Karpas-422 (cell line): ENCODE measurements around the gene PROSER2. TPM values are rescaled to one million over a fixed set of nuclear protein-coding genes. Genes with fewer than 3 reads are reported as not detected.

Experiments used
- DNase-seq: peaks from one replicate; pipeline ENCODE4 v3.0.0-alpha.2; 2015
- H2AFZ ChIP-seq: fragments of 200-600 bp; sonication (generic); 2 replicates; pipeline ENCODE4 v1.6.1; 2014; ENCODE audit warnings: antibody characterized with exemption, low read length, mixed read lengths
- H3K27ac ChIP-seq: fragments of 200-600 bp; sonication (generic); 2 replicates; pipeline ENCODE4 v1.5.1; 2014; ENCODE audit warnings: mild to moderate bottlenecking, low read length, moderate library complexity
- H3K27me3 ChIP-seq: fragments of 200-600 bp; sonication (generic); 2 replicates; pipeline ENCODE4 v1.6.1; 2014; ENCODE audit warnings: low read length, mixed read lengths
- H3K36me3 ChIP-seq: fragments of 200-600 bp; sonication (generic); 2 replicates; pipeline ENCODE4 v1.6.1; 2014; ENCODE audit warnings: low read length, mixed read lengths; ENCODE audit not compliant: insufficient read depth
- H3K4me1 ChIP-seq: fragments of 200-600 bp; sonication (generic); 2 replicates; pipeline ENCODE4 v1.6.1; 2014; ENCODE audit warnings: mild to moderate bottlenecking, low read length, mixed read lengths
- H3K4me2 ChIP-seq: fragments of 200-600 bp; sonication (generic); 2 replicates; pipeline ENCODE4 v1.6.1; 2014; ENCODE audit warnings: low read length, low read depth, mild to moderate bottlenecking; ENCODE audit not compliant: poor library complexity, severe bottlenecking
- H3K4me3 ChIP-seq: fragments of 200-600 bp; sonication (generic); 2 replicates; pipeline ENCODE4 v1.5.1; 2014; ENCODE audit warnings: mild to moderate bottlenecking, antibody characterized with exemption, low read length, mixed read lengths
- H3K79me2 ChIP-seq: fragments of 200-600 bp; sonication (generic); 2 replicates; pipeline ENCODE4 v1.6.1; 2014; ENCODE audit warnings: mild to moderate bottlenecking, low read length, mixed read lengths
- H3K9ac ChIP-seq: fragments of 200-600 bp; sonication (generic); 2 replicates; pipeline ENCODE4 v1.6.0; 2014; ENCODE audit warnings: low read length
- H3K9me2 ChIP-seq: fragments of 200-600 bp; sonication (generic), shearing (Covaris generic); replicated peaks from 2 replicates; pipeline ENCODE4 v1.6.0; 2014; ENCODE audit warnings: mild to moderate bottlenecking, low read length, moderate library complexity; ENCODE audit not compliant: insufficient read depth
- H3K9me3 ChIP-seq: fragments of 300-700, 200-600 bp; sonication (generic); 2 replicates; pipeline ENCODE4 v1.6.1; 2014; ENCODE audit warnings: low read length, mixed read lengths
- H4K20me1 ChIP-seq: fragments of 200-600 bp; sonication (generic); 2 replicates; pipeline ENCODE4 v1.6.1; 2014; ENCODE audit warnings: mild to moderate bottlenecking, antibody characterized with exemption, low read length, low read depth; ENCODE audit not compliant: insufficient read depth
- total RNA-seq: library from RNA; depleted of rRNA; stranded (reverse); fragments of >200 nt; shearing (Covaris generic); gene quantifications from 2 replicates; pipeline ENCODE4 v1.2.3, GENCODE V29; 2014; ENCODE audit warnings: low replicate concordance

The PROSER2 gene
- total RNA-seq, 1 experiment from 2014 or later: not detected

DNA sequence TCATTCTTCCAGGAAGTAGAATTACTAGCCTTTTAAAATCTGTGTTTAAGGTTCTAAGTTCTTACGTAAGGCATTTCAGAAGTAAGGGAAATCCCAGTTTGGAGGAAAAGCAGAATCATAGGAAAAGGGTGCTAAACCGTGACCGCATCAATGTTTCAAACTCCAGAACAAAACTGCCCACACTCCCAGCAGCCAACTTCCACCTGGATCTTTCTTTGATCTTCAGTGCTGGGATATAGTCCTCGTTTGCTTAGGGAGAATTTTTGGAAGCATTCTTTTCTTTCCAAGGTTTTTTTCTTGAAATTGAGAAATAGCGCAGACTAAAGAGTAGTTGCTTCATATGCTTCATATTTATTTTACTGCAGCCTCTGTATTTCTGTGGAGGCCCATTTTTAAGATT lies 8.9 kb downstream of the PROSER2 start:
- Histone ChIP-seq H3K4me3 (no peak overlapping the region), H3K9ac (no peak overlapping the region), H3K36me3 (no peaks in the 10 kb centered on the region), H4K20me1 (no peaks in the 10 kb centered on the region), H3K9me2 (no peaks in the 10 kb centered on the region), H3K9me3 (no peaks in the 10 kb centered on the region), H3K4me2 (no peak overlapping the region), H3K27me3 (no peaks in the 10 kb centered on the region), H3K27ac (no peak overlapping the region), H2AFZ (no peak overlapping the region), H3K79me2 (no peaks in the 10 kb centered on the region), H3K4me1 (peaks cover 12% of the 10 kb centered on the region)
- DNase-seq: no peak

DNA sequence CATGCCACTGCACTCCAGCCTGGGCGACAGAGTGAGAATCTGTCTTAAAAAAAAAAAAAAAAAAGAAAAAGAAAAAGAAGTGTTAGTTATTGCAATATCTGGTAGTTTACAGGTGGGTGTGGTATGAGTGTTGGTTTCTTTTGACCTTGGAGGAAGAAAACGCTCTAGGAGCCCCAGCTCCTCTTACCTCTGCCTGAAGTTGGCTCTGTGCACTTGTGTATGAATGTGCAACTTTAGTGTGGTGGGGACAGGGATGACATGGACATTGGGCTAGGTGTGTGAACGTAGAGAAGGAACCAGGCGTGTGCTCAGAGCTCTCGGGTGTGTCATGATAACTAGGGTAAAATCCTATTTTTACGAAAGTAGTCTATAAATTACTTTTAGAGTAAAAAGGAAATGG lies 11.9 kb downstream of the PROSER2 start:
- Histone ChIP-seq H3K4me1 (peaks cover 12% of the 10 kb centered on the region), H3K27me3 (no peaks in the 10 kb centered on the region), H3K4me2 (no peak overlapping the region), H3K9me3 (no peaks in the 10 kb centered on the region), H4K20me1 (no peaks in the 10 kb centered on the region), H3K9ac (no peak overlapping the region), H3K36me3 (no peaks in the 10 kb centered on the region), H3K4me3 (no peak overlapping the region), H3K27ac (no peak overlapping the region), H3K79me2 (no peaks in the 10 kb centered on the region), H2AFZ (no peak overlapping the region), H3K9me2 (no peaks in the 10 kb centered on the region)
- DNase-seq: no peak

DNA sequence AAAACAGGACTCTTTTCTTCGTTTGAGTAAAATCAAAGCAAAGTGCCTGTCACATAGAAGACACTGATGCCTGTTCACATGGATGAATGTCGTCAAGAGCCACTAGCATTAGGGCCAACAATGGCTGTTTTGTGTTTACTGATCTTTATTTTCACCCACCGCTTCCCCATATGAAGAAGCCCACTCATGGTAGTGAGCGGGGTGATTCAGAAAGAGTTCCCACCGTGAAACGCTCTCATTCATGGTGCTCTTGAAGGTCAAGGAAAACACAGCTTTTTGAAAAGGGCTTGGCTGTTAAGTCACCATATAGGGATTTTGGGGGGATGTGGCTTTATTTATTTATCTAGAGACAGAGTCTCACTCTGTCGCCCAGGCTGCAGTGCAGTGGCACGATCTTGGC lies 12.5 kb downstream of the PROSER2 start:
- no peaks in the 10 kb centered on the region for H3K36me3 ChIP-seq
- no peak overlapping the region for H3K9ac ChIP-seq
- no peak for DNase-seq
- no peak overlapping the region for H3K4me3 ChIP-seq
- no peaks in the 10 kb centered on the region for H3K9me3 ChIP-seq
- H3K9me2 ChIP-seq: no peaks in the 10 kb centered on the region
- H3K4me2 ChIP-seq: no peak overlapping the region
- H3K27me3 ChIP-seq: no peaks in the 10 kb centered on the region
- no peaks in the 10 kb centered on the region for H3K79me2 ChIP-seq
- H3K27ac ChIP-seq: no peak overlapping the region
- peaks cover 10% of the 10 kb centered on the region for H3K4me1 ChIP-seq
- no peaks in the 10 kb centered on the region for H4K20me1 ChIP-seq
- no peak overlapping the region for H2AFZ ChIP-seq

DNA sequence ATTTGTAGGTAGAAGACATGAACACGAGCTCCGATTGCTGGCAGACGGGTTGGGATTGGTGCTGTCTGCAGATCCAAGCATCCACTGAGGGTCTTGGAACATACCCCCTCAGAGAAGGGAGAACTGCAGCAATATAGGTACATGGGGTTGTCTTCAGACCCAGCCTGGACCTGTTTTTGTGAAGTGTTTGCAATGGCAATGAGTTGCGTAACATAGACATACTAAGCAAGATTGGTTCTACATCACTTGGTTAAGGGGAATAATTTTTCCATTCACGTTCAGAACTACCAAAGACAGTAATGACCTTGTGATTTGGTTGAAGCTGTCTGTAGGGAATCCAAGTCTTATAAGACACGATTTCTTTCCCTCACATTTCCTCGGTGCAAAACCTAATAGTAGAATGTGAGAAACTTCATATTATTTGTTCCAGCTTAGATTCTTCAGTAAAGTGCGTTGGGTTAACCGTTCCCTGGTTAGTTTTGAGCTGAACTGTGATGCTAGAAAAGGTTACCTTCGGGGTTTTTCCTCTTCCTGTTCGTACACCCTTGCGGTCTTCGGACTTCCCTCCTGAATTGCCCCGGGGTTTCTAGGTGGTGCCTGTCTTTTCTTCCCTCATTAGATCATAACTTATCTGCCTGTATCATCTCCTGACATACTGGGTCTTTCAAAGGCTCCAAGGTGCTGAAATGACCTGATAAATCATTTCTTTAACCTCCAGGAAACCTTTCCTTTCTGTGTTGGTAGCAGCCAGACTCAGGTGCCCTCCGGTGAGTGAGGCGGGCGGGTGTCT lies 14.4 kb downstream of the PROSER2 start:
- Histone ChIP-seq H3K4me1 (no peaks in the 10 kb centered on the region), H3K4me3 (no peak overlapping the region), H2AFZ (no peak overlapping the region), H4K20me1 (no peaks in the 10 kb centered on the region), H3K4me2 (no peak overlapping the region), H3K9me3 (no peaks in the 10 kb centered on the region), H3K79me2 (no peaks in the 10 kb centered on the region), H3K36me3 (no peaks in the 10 kb centered on the region), H3K27me3 (no peaks in the 10 kb centered on the region), H3K9ac (no peak overlapping the region), H3K9me2 (no peaks in the 10 kb centered on the region), H3K27ac (no peak overlapping the region)
- no peak for DNase-seq

DNA sequence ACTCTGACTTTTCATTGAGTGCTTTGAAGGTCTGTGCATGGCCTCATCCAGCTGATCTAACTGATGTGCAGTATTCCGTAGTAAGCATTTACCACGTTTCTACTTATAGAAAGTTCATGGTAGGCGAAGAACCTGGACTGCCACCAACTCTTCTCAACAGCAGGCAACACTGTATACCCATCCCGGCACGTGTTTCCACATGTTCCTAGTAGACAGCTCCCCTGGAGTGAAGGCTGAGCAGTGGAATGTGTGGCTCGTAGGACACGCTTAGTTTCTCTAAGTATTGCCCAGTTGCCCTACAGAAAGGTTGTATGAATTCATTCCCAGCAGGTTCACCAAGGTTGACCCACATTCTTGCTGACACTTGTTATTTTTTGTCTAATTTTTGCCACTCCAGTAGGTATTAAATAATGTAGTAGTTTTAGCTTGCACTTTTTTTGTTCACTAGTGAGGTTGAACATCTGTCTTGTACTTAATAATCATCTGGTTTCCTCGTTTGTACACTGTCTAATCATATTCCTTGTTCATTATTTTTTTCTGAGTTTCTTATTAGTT lies 15.2 kb downstream of the PROSER2 start:
- H3K27me3 ChIP-seq: no peaks in the 10 kb centered on the region
- H3K9ac ChIP-seq: no peak overlapping the region
- DNase-seq: no peak
- H3K79me2 ChIP-seq: no peaks in the 10 kb centered on the region
- no peaks in the 10 kb centered on the region for H4K20me1 ChIP-seq
- H3K27ac ChIP-seq: no peak overlapping the region
- H3K4me3 ChIP-seq: no peak overlapping the region
- no peaks in the 10 kb centered on the region for H3K9me3 ChIP-seq
- H3K4me1 ChIP-seq: no peaks in the 10 kb centered on the region
- no peak overlapping the region for H3K4me2 ChIP-seq
- H3K9me2 ChIP-seq: no peaks in the 10 kb centered on the region
- H2AFZ ChIP-seq: no peak overlapping the region
- H3K36me3 ChIP-seq: no peaks in the 10 kb centered on the region

DNA sequence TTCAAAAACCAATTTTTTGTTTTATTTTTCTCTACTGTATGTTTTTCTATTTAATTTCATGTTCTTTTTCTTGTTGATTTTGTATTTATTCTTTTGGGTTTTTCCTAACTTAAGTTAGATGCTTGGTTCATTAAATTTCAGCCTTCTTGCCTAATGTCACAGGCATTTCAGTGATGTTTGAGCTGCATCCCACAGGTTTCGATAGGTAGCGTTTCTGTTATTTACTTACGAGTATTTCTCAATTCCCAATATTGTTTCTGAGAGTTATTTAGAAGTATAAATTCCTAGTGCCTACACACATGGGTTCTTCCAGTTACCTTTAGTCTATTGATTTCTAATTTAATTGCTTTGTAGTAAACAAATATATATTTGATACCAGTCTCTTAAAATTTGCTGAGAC lies 18.2 kb downstream of the PROSER2 start:
- no peak overlapping the region for H3K27ac ChIP-seq
- no peak overlapping the region for H2AFZ ChIP-seq
- no peaks in the 10 kb centered on the region for H3K9me2 ChIP-seq
- H3K4me2 ChIP-seq: no peak overlapping the region
- no peaks in the 10 kb centered on the region for H4K20me1 ChIP-seq
- H3K79me2 ChIP-seq: no peaks in the 10 kb centered on the region
- no peaks in the 10 kb centered on the region for H3K9me3 ChIP-seq
- no peak overlapping the region for H3K4me3 ChIP-seq
- no peak for DNase-seq
- H3K27me3 ChIP-seq: no peaks in the 10 kb centered on the region
- H3K4me1 ChIP-seq: 0 out of 2 replicates have a peak, but pooled peaks cover 4% of the 10 kb centered on the region
- H3K9ac ChIP-seq: no peak overlapping the region
- H3K36me3 ChIP-seq: no peaks in the 10 kb centered on the region

DNA sequence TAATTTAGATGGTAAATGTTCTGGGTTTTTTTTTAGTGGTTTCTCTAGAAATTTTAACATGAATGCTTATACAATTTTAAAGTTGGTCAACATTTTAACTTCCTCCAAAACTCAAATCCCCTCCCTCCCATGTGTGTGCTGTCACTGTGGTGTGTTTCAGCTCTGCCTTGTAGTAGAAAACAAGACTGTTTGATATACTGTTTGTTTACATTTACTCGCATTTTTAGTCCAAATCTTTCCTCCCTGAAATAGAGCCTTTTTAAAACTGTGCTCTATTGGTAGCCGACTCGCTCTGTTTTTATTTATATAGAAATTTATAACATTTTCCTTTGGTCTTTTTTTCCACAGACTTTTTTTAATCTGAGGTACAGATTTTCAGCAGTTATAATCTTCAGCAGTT lies 19.3 kb downstream of the PROSER2 start:
- Histone ChIP-seq H3K9me2 (no peaks in the 10 kb centered on the region), H3K27ac (no peak overlapping the region), H3K4me2 (no peak overlapping the region), H3K9me3 (no peaks in the 10 kb centered on the region), H3K4me3 (no peak overlapping the region), H3K36me3 (no peaks in the 10 kb centered on the region), H2AFZ (no peak overlapping the region), H3K4me1 (0 out of 2 replicates have a peak, but pooled peaks cover 4% of the 10 kb centered on the region), H3K9ac (no peak overlapping the region), H3K27me3 (no peaks in the 10 kb centered on the region), H3K79me2 (no peaks in the 10 kb centered on the region), H4K20me1 (no peaks in the 10 kb centered on the region)
- DNase-seq: no peak

DNA sequence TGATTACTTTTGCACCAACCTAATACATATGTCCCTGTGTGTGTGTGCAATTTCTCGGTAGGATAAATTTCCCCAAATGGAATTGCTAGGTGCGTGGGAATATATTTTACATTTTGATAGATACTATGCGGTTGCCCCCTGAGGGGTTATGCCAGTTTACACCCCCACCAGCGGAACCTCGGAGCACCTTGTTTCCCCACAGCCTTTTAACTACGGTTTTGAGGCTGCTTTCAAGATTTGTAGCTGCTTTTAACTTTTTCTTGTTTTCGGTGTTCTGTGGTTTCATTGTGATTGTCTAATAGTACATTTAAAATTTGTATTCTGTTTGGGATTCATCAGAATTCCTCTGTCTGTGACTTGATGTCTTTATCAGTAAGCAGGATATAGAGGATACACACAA lies 22.0 kb downstream of the PROSER2 start:
- H4K20me1 ChIP-seq: no peaks in the 10 kb centered on the region
- no peak overlapping the region for H3K4me3 ChIP-seq
- H3K27me3 ChIP-seq: no peaks in the 10 kb centered on the region
- H3K27ac ChIP-seq: no peak overlapping the region
- H3K36me3 ChIP-seq: no peaks in the 10 kb centered on the region
- H3K9ac ChIP-seq: no peak overlapping the region
- no peak overlapping the region for H2AFZ ChIP-seq
- no peaks in the 10 kb centered on the region for H3K9me3 ChIP-seq
- 0 out of 2 replicates have a peak, but pooled peaks cover 4% of the 10 kb centered on the region for H3K4me1 ChIP-seq
- DNase-seq: no peak
- no peaks in the 10 kb centered on the region for H3K9me2 ChIP-seq
- H3K79me2 ChIP-seq: no peaks in the 10 kb centered on the region
- H3K4me2 ChIP-seq: no peak overlapping the region
